Fibroblast of mammary gland (primary cell): ENCODE results near the gene CUTA.

Experiments used
- DNase-seq: peaks from one replicate; pipeline ENCODE4 v3.0.0-alpha.2; 2010; ENCODE audit warnings: low read depth
- H3K4me3 ChIP-seq: 2 replicates; pipeline ENCODE4 v1.5.1; 2011; ENCODE audit warnings: low read depth, mild to moderate bottlenecking, low read length, moderate library complexity; ENCODE audit not compliant: control insufficient read depth
- TF ChIP-seq, protein P1 (sequence below): conservative IDR thresholded peaks from 2 replicates; pipeline ENCODE4 v1.5.1; 2011; ENCODE audit warnings: low read depth, low read length, inconsistent platforms; ENCODE audit not compliant: control insufficient read depth, insufficient read depth

CUTA gene

DNA sequence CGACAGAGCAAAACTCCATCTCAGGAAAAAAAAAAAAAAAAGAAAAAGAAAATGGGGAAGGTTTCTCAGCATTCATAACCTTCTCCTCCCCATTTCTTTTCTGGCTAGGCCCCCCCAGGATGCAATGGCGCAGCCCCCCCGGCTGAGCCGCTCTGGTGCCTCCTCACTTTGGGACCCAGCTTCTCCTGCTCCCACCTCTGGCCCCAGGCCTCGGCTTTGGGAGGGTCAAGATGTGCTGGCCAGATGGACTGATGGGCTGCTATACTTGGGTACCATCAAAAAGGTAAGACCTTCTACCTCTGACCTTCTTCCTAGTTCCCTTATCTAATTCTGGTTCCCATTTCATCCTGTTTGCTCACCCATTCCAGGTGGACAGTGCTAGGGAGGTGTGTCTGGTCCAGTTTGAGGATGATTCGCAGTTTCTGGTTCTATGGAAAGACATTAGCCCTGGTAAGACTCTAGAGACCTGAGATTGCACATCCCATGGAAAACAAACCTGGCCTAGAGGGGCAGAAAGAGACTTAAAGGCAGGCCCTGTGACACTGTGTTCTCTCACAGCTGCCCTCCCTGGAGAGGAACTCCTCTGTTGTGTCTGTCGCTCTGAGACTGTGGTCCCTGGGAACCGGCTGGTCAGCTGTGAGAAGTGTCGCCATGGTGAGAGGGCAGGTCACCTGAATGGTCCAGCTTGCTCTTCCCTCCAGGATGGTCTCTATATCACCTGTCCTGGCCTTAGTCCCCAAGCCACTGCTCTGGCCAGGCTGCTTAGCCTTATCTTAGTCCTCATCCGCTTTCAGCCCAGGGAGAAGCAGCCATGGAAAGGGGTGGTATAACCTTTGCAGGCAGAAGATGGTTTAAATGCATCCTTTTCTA is 5.5 kb downstream of the CUTA start:
- TF ChIP-seq, protein P1, sequence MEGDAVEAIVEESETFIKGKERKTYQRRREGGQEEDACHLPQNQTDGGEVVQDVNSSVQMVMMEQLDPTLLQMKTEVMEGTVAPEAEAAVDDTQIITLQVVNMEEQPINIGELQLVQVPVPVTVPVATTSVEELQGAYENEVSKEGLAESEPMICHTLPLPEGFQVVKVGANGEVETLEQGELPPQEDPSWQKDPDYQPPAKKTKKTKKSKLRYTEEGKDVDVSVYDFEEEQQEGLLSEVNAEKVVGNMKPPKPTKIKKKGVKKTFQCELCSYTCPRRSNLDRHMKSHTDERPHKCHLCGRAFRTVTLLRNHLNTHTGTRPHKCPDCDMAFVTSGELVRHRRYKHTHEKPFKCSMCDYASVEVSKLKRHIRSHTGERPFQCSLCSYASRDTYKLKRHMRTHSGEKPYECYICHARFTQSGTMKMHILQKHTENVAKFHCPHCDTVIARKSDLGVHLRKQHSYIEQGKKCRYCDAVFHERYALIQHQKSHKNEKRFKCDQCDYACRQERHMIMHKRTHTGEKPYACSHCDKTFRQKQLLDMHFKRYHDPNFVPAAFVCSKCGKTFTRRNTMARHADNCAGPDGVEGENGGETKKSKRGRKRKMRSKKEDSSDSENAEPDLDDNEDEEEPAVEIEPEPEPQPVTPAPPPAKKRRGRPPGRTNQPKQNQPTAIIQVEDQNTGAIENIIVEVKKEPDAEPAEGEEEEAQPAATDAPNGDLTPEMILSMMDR = no peak
- no peak overlapping the region for H3K4me3 ChIP-seq
- no peak for DNase-seq

DNA sequence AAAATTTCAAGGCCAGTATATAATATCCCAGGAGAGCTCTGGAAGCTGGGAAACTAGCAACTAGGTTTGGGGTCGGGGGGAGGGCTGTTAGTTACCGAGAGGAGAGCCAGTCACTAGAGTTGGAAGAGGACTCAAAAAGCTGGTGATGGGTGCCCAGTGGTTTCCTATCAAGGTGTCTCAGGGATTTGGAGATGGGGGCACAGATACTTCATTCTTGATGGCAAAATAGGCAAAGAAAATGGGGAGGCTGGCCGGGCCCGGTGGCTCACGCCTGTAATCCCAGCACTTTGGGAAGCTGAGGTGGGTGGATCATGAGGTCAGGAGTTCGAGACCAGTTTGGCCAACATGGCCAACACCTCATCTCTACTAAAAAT is 6.3 kb downstream of the CUTA start:
- peak overlapping the region; percentile 65 for H3K4me3 ChIP-seq
- TF ChIP-seq, protein P1 = no peak
- DNase-seq = no peak

DNA sequence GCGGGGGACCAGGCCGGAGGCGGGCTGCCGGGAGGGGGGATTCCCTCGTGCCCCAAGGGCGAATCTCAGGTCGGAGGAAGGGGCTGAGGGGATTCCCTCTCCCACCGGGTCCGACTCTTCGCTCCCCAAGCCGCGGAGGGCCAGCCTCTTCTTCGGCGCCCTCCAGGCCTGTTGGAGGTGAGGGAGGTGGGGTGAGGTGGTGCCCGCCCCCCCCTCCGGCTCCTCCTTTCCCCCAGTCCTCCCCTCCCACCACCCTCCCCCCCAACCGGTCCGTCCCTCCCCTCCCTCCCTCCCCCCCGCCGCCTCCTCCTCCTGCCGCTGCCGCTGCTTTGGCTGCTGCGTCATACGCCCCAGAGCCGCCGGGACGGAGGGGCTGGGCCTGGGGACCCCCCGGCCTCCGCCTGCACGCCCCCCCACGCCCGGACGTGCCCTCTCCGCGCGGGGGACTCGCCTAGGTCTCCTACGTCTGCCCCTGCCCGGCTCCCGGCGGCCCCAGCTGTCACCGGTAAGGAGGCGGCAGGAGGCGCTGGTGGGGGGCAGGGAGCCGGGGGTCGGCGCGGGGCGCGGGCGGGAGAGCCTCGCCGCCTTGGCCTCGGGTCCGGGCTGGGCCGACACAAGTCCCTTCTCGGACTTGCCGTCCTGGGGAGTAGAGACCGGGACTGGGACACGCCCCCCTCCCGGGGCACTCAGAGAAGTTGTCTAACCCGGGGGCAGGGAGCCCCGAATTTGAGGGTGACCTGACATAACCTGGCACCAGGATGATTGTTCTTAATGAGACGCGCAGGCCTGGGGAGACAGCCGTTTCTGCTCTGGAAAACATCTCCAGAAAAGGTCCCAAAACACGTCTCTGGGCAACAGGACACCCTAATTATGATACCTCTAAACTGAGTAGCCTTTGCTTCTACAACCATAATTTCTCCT is 6.9 kb downstream of the CUTA start, which contains the start of gene PHF1:
Gene PHF1 (plus strand): TSS at position 304 of the 921 bp plus-strand sequence. CDS start 1,250 bp downstream, outside the sequence.
- peak; percentile 77 for DNase-seq
- TF ChIP-seq, protein P1 = no peak
- H3K4me3 ChIP-seq = peak within 1 kb of the TSS; percentile 65

DNA sequence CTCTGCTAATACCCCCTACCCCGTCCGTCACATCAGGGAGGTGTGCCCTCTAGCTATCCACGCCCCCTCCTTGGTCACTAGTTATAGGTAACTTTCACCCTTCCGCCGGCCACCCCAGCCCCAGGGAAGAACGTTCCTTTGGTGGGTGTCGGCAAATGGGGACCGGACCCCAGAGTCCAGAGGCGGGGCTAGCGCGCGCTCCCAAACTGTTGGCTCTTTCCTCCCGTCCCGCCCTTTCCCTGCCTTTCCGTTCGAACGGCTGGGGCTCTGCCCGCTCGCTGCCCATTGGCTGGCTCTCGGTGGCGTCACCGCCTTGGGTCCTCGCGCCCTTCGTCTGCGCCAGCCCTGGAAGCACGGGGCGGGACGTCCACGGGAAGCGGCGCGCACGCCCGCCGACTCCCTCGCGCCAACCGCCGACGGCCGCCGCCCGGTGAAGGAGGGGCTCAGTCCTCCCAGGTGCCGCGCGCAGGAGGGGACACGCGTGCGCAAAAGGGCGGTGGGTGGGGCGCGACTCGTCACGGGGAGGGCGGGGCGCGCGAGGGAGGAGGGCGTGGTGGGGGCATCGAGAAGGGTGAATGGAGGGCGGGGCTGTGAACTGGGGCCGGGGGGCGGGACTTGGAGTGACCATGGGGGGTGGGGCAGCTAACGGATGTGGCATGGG is 7.7 kb downstream of the CUTA start:
- peak; percentile 96 for DNase-seq
- TF ChIP-seq, protein P1 = no peak
- peak overlapping the region; percentile 61 for H3K4me3 ChIP-seq

DNA sequence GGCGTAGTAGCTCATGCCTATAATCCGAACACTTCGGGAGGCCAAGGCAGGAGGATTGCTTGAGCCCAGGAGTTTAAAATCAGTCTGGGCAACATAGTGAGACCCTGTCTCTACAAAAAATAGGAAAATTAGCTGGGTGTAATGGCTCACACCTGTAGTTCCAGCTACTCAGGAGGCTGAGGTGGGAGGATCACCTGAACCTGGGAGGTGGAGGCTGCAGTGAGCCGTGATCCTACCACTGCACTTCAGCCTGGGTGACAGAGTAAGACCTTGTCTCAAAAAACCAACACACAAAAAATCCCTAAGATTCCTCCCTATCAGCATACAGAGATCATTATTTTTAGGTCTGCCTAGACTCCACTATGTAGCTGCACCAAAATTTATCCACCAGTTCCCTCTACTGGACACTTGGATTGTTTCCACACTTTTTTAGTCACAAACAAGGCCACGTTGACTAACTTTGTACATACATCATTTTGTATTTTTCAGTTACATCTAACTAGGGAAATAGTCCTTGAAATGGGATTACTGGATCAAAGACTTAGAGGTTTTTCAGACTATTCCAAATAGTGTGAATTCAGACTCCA is 10.7 kb downstream of the CUTA start:
- TF ChIP-seq, protein P1 = peak; percentile 33
- peak; percentile 73 for DNase-seq
- H3K4me3 ChIP-seq = no peak overlapping the region

DNA sequence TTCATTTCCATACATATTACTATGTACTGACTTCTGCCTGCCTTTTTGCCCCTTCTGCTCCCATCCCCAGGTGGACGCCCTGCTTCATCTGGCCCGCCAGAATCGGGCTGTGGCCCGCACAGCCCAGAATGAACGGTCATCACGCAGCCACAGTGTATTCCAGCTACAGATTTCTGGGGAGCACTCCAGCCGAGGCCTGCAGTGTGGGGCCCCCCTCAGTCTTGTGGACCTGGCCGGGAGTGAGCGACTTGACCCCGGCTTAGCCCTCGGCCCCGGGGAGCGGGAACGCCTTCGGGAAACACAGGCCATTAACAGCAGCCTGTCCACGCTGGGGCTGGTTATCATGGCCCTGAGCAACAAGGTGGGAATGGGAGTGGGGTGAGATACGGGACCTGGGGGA is 11.8 kb downstream of the CUTA start:
- TF ChIP-seq, protein P1 = no peak
- no peak for DNase-seq
- H3K4me3 ChIP-seq = no peak overlapping the region
